LNCaP clone FGC (cell line): ENCODE data around the gene CASR.

Experiments used
- DNase-seq: peaks from one replicate; pipeline ENCODE4 v3.0.0-alpha.2; 2011; ENCODE audit warnings: low read depth
- H3K4me3 ChIP-seq: 2 replicates; pipeline ENCODE4 v1.5.1; 2011; ENCODE audit warnings: mild to moderate bottlenecking, low read depth, low read length, control low read depth
- TF ChIP-seq, protein P1 (sequence below): IDR thresholded peaks from 2 replicates; pipeline ENCODE4 v1.5.1; 2012; ENCODE audit warnings: mild to moderate bottlenecking; ENCODE audit not compliant: control insufficient read depth, insufficient read depth; ENCODE audit errors: extremely low read depth

CASR gene

DNA sequence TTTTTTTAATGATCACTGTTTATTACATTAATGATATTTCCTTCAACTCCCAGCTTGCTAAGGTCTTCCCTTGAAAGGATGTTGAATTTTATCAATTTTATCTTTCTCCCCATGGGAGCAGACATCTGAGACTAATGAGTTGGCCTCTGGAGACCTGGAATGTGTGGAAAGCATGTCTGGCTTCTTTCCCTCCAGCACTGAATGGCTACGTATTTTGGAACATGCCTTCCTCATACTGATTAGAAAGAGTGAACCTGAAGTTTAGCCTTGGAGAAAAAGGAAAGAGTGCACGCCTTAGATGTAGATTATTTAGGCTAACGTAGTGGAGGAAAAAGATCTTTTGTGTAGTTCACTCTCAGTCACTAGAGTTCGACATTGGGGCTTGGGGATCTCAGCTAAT lies 25.1 kb downstream of the CASR start:
- no peak overlapping the region for H3K4me3 ChIP-seq
- TF ChIP-seq, protein P1, sequence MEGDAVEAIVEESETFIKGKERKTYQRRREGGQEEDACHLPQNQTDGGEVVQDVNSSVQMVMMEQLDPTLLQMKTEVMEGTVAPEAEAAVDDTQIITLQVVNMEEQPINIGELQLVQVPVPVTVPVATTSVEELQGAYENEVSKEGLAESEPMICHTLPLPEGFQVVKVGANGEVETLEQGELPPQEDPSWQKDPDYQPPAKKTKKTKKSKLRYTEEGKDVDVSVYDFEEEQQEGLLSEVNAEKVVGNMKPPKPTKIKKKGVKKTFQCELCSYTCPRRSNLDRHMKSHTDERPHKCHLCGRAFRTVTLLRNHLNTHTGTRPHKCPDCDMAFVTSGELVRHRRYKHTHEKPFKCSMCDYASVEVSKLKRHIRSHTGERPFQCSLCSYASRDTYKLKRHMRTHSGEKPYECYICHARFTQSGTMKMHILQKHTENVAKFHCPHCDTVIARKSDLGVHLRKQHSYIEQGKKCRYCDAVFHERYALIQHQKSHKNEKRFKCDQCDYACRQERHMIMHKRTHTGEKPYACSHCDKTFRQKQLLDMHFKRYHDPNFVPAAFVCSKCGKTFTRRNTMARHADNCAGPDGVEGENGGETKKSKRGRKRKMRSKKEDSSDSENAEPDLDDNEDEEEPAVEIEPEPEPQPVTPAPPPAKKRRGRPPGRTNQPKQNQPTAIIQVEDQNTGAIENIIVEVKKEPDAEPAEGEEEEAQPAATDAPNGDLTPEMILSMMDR: no peak
- no peak for DNase-seq

DNA sequence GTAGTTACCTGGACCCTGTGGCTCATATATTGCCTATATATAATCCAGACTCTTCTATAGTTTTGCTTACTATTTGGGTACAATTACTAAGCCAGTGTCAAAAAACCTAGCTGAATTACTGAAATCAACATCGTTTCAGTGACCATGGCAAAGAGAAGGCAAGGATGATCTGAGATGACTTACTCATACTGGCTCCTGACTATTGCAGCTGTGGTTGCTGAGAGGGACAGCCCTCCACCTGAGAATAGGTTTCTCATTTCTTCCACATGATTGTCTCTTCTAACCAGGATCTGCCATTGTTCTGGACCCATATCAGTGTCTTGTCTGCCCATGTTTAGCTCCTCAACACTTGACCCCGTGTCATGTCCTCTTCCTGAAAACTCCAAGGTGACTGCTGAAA lies 30.2 kb downstream of the CASR start:
- DNase-seq: no peak
- H3K4me3 ChIP-seq: no peak overlapping the region
- TF ChIP-seq, protein P1: no peak

DNA sequence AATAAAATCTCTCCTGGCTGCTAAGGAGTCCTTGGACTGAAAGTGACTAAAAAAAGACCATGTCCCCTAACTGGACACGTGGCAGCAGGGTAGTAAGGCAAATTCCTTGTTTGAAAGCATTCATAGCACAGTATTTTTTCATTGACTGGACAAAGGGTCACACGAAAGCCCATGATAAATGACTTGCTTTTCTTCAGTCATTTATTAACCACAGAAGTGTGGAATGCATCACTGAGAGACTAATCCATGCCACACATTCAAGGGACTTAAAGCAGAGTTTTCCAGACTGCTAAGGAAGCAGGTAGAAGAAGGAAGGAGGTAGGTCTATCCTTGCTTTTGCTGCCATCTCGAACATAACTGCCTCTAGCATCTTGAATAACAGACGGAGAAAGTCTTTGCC lies 31.2 kb downstream of the CASR start:
- TF ChIP-seq, protein P1: no peak
- no peak for DNase-seq

DNA sequence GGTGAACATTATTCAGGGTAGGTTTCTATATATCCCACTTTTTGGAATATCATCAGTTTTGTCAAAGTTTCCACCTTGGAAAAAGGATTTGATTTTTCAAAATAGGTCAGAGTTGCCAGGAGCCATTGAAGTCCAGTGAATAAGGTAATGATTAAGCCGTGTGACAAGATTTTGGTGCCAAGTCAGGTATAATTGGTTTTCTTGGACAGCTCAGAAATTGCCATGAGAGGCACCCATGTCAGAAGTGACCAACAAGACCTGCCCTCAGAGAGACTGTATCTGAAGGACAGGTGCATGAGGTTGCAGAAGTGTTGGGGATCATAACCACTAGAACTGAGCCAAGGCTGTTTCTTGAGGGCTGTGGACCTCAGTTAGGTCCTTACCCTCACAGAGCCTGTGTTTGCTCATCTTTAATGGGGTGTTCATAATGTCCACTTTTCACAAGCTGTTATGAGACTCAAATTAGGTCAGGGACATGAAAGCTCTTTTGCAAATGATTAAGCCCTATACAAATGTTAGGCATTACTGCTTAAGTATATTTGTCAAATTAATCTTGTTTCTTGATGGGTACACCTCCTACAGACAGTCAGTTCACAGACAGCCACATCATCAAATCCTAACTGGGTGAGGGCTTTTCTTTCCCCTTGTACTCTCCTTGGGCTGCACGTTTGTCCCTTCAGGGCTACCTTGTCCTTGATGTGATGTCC lies 32.3 kb downstream of the CASR start:
- no peak overlapping the region for H3K4me3 ChIP-seq
- no peak for DNase-seq

More for the DNA sequence above, 31.2 kb downstream of the CASR start:
- no peak overlapping the region for H3K4me3 ChIP-seq

DNA sequence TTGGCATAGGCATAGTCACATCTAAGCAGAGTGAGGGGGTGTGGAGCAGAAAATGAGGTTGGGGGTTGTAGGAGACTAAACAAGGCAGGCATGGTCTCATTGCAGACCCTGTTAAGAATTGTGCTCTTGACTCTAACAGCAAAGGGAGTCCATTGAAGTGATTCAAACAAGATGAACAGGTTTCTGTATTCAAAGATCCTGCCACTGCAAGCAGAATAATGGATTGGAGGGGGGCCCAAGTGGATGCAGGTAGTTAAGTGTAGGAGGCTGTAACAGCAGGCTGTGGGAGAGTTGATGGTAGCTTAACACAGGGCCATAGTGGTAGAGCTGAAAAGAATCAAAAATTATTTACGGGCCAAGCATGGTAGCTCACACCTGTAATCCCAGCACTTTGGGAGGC lies 34.4 kb downstream of the CASR start:
- TF ChIP-seq, protein P1: no peak
- DNase-seq: no peak
- H3K4me3 ChIP-seq: no peak overlapping the region

More for the DNA sequence above, 32.3 kb downstream of the CASR start:
- TF ChIP-seq, protein P1: no peak

DNA sequence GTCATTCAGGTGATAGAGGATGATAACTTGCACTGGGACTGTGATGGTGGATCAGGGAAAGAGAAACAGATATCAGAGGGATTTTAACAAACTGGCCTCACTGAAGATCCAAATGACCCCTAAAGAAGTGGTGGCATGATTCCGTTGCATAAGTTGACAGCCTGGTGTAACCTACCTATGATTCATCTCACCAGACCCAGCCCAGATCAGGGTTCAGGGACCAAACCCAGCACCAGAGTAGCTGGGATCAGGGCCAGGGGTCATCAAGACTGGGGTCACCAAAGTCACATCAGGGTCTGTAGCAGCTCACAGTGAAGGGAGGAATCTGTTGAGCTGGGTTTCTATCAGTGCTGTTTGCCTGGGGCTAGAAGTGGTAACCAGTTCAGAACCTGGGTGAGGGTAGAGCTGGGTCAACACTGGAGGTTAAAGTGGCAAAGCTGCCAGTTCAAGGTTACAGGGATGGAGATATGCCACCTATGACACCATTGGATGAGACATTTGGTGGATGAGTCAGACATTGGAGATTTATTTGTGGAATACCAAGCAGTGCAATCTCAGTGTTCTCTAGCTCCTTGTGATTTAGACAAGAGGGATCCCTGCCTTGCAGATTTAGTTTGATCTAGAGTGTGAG lies 35.9 kb downstream of the CASR start:
- H3K4me3 ChIP-seq: no peak overlapping the region
- TF ChIP-seq, protein P1: no peak
- no peak for DNase-seq
